NCI-H2171 treated with DMSO at 0.1 percent for 48 hours (cell line): ENCODE results near the gene HAGHL.
A peak's percentile ranks its signal among the peaks of the same experiment; 100 is the strongest.

Source experiments
- DNase-seq: peaks from one replicate; lab custom pipeline; 2025; lab: John Stamatoyannopoulos, UW

HAGHL gene

GRCh38 chr16:721765-722540 lies 5.0 kb upstream of the HAGHL start:
- no peak for DNase-seq

- DNase-seq, result no peak
These were observed 3.9 kb upstream of the HAGHL start for GRCh38 chr16:722835-723633.

- DNase-seq, result no peak
These were observed 3.2 kb upstream of the HAGHL start for GRCh38 chr16:723695-724094.

DNA sequence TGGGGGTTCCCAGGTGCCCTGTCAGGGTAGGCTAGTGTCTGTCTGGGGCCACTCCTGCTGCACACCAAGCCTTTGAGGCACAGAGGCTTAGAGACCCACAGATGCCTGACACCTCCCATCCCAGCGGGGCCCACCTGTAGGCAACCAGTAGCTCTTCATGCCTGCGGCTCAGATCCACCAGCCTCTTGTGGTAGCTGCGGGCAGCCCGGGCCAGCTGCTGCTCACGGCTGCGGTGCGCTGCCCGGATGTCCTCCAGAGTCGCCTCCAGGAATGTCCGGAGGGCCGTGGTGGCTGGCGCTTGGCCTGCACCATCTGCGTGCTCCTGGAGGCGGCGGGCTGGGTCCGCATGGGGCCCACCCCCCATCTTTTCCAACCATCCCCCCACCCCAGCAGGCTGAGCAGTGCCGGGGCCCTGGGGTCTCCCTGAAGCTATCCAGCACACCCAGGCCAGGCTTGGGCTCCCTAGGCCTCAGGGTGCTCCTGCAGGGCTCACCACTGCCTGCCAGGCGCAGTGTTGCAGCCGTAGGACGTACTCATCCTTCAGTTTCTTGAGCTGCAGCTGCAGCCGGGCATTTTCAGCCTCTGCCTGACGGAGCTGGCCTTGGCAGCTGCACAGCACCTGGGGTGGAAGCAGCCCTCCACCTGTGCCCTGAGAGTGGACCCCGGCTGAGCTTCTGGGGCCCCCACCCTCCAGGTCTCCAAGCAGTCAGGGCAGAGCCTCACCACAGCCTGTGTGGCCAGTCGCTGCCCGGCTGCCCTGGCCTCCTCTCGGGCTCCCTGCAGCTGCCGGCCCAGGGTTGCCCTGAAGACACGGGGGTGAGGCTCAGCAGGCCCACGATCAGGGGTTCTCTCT lies 2.5 kb upstream of the HAGHL start:
- DNase-seq, result no peak

- DNase-seq, result no peak
These were observed 1.9 kb upstream of the HAGHL start for GRCh38 chr16:725041-725376.

- DNase-seq, result peak; percentile 50
These were observed 1.3 kb upstream of the HAGHL start for GRCh38 chr16:725463-726187.

DNA sequence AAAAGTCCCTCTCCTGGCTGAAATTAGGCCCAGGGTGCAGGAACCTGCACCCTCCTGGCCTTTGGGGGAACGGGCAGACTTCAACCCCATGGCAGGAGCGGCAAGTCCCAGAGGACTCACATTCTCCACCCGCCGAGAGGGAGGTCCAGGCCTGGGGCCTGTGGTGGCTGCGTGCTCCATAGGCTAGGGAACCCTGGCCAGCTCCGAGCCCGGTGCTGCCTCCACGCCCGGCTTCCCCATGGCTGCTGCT lies 793 bp upstream of the HAGHL start:
- DNase-seq, result no peak

DNA sequence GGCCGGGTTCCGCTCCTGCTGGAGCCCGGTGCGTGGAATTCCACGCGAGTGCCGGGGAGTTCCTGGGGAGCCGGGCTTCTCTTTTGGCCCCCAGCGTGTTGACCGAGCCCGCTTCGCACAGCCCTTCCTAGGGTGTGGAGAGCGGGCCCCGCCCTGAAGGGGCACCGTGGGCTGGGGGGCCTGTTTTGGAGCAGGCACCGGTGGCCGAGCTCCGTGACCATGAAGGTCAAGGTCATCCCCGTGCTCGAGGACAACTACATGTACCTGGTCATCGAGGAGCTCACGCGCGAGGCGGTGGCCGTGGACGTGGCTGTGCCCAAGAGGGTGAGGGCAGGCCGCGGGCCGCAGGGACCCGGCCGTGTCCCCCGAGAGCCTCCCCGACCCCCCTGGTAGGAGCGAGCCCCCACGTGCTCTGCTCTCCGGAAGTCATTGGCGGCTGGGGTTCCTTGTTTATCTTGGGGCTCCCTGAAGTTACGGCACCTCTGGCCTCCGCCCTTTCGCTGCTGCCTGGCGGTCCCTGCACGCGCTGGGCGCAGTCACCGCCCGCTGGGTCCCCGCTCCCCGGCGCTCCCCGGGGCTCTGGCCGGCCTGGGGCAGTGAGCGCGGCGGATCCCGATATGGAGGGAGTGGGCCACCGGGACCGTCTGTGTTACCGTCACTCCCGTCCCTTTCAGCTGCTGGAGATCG lies 528 bp downstream of the HAGHL start:
- DNase-seq, result peak; percentile 3

- peak; percentile 55 for DNase-seq
These were observed 1.4 kb downstream of the HAGHL start for GRCh38 chr16:728131-728889.

DNA sequence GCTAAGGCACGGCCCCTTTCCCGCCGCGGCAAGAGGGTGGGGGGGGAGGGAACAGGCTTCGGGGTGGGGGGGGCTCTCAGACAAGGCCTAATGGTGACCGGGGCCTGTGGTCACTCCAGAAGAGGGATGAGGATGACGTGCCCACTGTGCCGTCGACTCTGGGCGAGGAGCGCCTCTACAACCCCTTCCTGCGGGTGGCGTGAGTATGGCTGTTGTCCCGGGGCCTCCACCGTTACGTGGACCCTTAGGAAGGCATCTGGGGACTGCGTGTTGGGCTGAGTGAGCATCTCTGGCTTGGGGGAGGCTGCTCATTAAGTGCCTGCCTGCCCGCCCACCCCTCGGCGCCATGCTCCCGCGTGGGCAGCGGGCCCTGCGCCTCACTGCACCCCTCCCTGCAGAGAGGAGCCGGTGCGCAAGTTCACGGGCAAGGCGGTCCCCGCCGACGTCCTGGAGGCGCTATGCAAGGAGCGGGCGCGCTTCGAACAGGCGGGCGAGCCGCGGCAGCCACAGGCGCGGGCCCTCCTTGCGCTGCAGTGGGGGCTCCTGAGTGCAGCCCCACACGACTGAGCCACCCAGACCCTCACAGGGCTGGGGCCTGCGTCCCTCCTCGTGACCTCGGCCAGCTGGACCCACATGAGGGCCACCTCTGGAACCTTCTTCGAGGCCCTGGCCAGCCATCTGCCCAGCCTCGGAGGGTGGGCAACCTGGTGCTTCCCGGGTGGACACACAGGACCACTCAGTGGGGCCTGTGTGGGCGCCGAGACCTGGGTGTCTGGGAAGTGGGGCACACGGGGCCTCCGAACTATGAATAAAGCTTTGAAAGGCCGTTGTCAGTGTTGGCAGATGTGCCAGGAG lies 2.2 kb downstream of the HAGHL start:
- no peak for DNase-seq

- no peak for DNase-seq
These were observed 3.1 kb downstream of the HAGHL start for GRCh38 chr16:729768-730665.

GRCh38 chr16:730666-731509 lies 4.0 kb downstream of the HAGHL start:
- no peak for DNase-seq

DNA sequence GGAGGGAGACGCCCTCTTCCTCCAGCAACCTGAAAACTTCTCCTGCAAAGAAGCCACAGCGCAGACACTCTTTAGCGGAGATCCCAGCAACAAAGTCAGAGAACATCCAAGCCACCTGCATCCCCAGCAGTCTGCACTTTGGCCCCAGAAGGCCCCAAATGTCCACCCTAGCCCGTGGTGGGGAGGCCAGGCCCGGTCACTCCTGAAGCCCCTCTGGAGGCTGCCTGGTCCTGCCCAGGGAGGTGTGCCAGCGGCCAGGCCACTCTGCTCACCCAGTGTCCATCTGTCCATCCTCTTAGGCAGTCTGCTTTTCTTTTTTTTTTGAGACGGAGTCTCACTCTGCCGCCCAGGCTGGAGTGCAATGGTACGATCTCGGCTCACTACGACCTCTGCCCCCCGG lies 5.4 kb downstream of the HAGHL start:
- no peak for DNase-seq

DNA sequence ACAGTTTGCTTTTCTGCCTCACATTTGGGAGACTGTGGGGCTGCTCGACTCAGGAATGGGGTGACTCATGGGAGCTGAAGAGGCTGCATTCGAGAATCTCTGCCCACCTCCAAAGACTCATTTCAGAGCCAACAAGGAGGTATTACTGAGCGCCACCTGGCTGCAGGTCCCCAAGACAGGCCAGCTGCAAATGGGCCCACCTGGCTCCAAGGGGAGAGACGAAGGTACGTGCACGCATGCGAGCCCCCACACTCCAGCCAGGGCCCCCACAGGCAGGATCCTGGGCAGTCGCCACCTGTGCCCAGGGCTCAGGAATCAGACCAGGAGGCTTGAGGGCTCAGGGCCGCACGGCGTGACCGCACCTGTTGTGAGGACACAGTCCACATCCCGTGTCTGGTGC lies 6.0 kb downstream of the HAGHL start:
- no peak for DNase-seq

- DNase-seq, result no peak
These were observed 6.7 kb downstream of the HAGHL start for GRCh38 chr16:733382-734207.

GRCh38 chr16:734208-734980 lies 7.5 kb downstream of the HAGHL start:
- DNase-seq, result no peak
